Keratinocyte (primary cell): Measurements from ENCODE around the gene SAMM50. TPM values are rescaled to one million over a fixed set of nuclear protein-coding genes. Genes with fewer than 3 reads are reported as not detected.

Source experiments
- DNase-seq: peaks from one replicate; pipeline ENCODE4 v3.0.0-alpha.2; 2011; ENCODE audit warnings: low read depth, missing footprints, low spot score
- FAIRE-seq: peaks from 2 replicates; lab custom pipeline; 2011; peaks lifted over from hg19 to GRCh38; lab: Jason Lieb, UNC
- H2AFZ ChIP-seq: 2 replicates; pipeline ENCODE4 v1.6.0; 2012; ENCODE audit warnings: low read length, control low read depth, inconsistent platforms; ENCODE audit not compliant: control insufficient read depth
- H3K27ac ChIP-seq: 2 replicates; pipeline ENCODE4 v1.5.1; 2011; ENCODE audit warnings: low read length; ENCODE audit not compliant: control insufficient read depth, insufficient read depth
- H3K27me3 ChIP-seq: 3 replicates; pipeline ENCODE4 v1.6.0; 2011; ENCODE audit warnings: low read length; ENCODE audit not compliant: control insufficient read depth, insufficient read depth; ENCODE audit errors: extremely low read depth
- H3K36me3 ChIP-seq, 2 experiments: 2 replicates in 1 of 2; 3 replicates in 1 of 2; pipeline ENCODE4 v1.5.1; 2011; ENCODE audit warnings: low read length in 2 of 2, mild to moderate bottlenecking in 1 of 2; ENCODE audit not compliant: control insufficient read depth in 2 of 2, insufficient read depth in 2 of 2; ENCODE audit errors: extremely low read depth in 1 of 2
- H3K4me1 ChIP-seq: 3 replicates; pipeline ENCODE4 v1.5.1; 2011; ENCODE audit warnings: low read length; ENCODE audit not compliant: control insufficient read depth, insufficient read depth; ENCODE audit errors: extremely low read depth
- H3K4me2 ChIP-seq: 3 replicates; pipeline ENCODE4 v1.6.0; 2011; ENCODE audit warnings: low read depth, low read length; ENCODE audit not compliant: control insufficient read depth, insufficient read depth; ENCODE audit errors: extremely low read depth
- H3K4me3 ChIP-seq, 3 experiments: fragments of 200-600 bp in 1 of 3; sonication (generic) in 1 of 3; 2 replicates in 2 of 3; 3 replicates in 1 of 3; pipeline ENCODE4 v1.5.1; 2011 to 2016; ENCODE audit warnings: low read length in 3 of 3, mild to moderate bottlenecking in 3 of 3, control low read depth in 2 of 3, inconsistent platforms in 1 of 3, low read depth in 1 of 3, mixed read lengths in 1 of 3, mixed run types in 1 of 3, moderate library complexity in 1 of 3; ENCODE audit not compliant: control insufficient read depth in 2 of 3, insufficient read depth in 2 of 3; ENCODE audit errors: extremely low read depth in 1 of 3
- H3K79me2 ChIP-seq: 2 replicates; pipeline ENCODE4 v1.6.0; 2012; ENCODE audit warnings: low read length; ENCODE audit not compliant: control insufficient read depth, insufficient read depth
- H3K9ac ChIP-seq: 3 replicates; pipeline ENCODE4 v1.6.0; 2011; ENCODE audit warnings: low read length; ENCODE audit not compliant: control insufficient read depth, insufficient read depth; ENCODE audit errors: extremely low read depth
- H3K9me1 ChIP-seq: 3 replicates; pipeline ENCODE4 v1.6.0; 2011; ENCODE audit warnings: low read length; ENCODE audit not compliant: control insufficient read depth, insufficient read depth; ENCODE audit errors: extremely low read depth
- H3K9me3 ChIP-seq: 2 replicates; pipeline ENCODE4 v1.5.1; 2012; ENCODE audit warnings: low read depth, low read length; ENCODE audit not compliant: control insufficient read depth
- H4K20me1 ChIP-seq: 3 replicates; pipeline ENCODE4 v1.6.0; 2011; ENCODE audit warnings: low read length; ENCODE audit not compliant: control insufficient read depth, insufficient read depth; ENCODE audit errors: extremely low read depth
- CTCF ChIP-seq, 3 experiments: IDR thresholded peaks in 1 of 3; conservative IDR thresholded peaks in 1 of 3; optimal IDR thresholded peaks in 1 of 3; 2 replicates in 2 of 3; 3 replicates in 1 of 3; pipeline versions ENCODE3 to v1.5.1; 2011; ENCODE audit warnings: low read length in 3 of 3, mild to moderate bottlenecking in 3 of 3, moderate library complexity in 2 of 3, control low read depth in 1 of 3, inconsistent platforms in 1 of 3; ENCODE audit not compliant: insufficient read depth in 2 of 3; ENCODE audit errors: extremely low read depth in 1 of 3
- EZH2 ChIP-seq: IDR thresholded peaks from one replicate; pipeline ENCODE4 v1.6.1; 2012; ENCODE audit warnings: inconsistent platforms, mild to moderate bottlenecking, low read length, moderate library complexity
- dilution Hi-C: fragments of 300-500 bp; cut with MboI; formaldehyde crosslinking; loops from one replicate; pipeline ENCODE4 v1.7.0; 2020; ENCODE audit warnings: low sequenced_read_pairs; ENCODE audit not compliant: extremely low pct_ligation_motif_present
- polyA plus RNA-seq, 5 experiments: library from polyadenylated mRNA; depleted of rRNA in 3 of 5; stranded (reverse) in 3 of 5; stranded (forward) in 1 of 5; unstranded in 1 of 5; fragments of >200 nt; gene quantifications; 1 replicate in 1 of 5; 2 replicates in 3 of 5; 3 replicates in 1 of 5; pipeline versions ENCODE4 v1.2.1 to v1.2.3, GENCODE V29; 2011 to 2012; ENCODE audit warnings: missing spikeins in 2 of 5, low read depth in 1 of 5, low replicate concordance in 1 of 5

Gene SAMM50
- polyA plus RNA-seq, 1 donor (not counting 4 experiments of a cell fraction or from before 2014, with no cell fraction given) = 54.6 TPM

GRCh38 chr22:44042249-44043218, 87.3 kb downstream of the SAMM50 start:
- H3K9me3 ChIP-seq = no peaks in the 10 kb centered on the region
- no peaks in the 10 kb centered on the region for H3K79me2 ChIP-seq
- dilution Hi-C loops = no loop called here
- no peaks in the 10 kb centered on the region for H3K27me3 ChIP-seq
- no peak overlapping the region for H2AFZ ChIP-seq
- no peaks in the 10 kb centered on the region for H3K9me1 ChIP-seq
- TF ChIP-seq CTCF (optimal IDR thresholded peaks at IDR 0.05 in 1 of 3, IDR thresholded peaks at IDR 0.05 in 1 of 3, conservative IDR thresholded peaks at IDR 0.05 in 1 of 3; ENCODE audit: extremely low read depth in 1 of 3, insufficient read depth in 2 of 3, low read length in 3 of 3) = no peak
- TF ChIP-seq EZH2 = no peak
- H3K9ac ChIP-seq = no peak overlapping the region
- no peak overlapping the region for H3K4me3 ChIP-seq
- no peaks in the 10 kb centered on the region for H4K20me1 ChIP-seq
- no peaks in the 10 kb centered on the region for H3K36me3 ChIP-seq
- no peak overlapping the region for H3K27ac ChIP-seq
- no peak overlapping the region for H3K4me2 ChIP-seq
- peaks cover 7% of the 10 kb centered on the region for H3K4me1 ChIP-seq
- DNase-seq = no peak
- no peak for FAIRE-seq

- Histone ChIP-seq H3K4me3 (no peak overlapping the region), H3K9me3 (no peaks in the 10 kb centered on the region), H3K36me3 (no peaks in the 10 kb centered on the region), H3K4me2 (no peak overlapping the region), H3K4me1 (no peaks in the 10 kb centered on the region), H4K20me1 (no peaks in the 10 kb centered on the region), H3K27ac (no peak overlapping the region), H3K9ac (no peak overlapping the region), H3K9me1 (no peaks in the 10 kb centered on the region), H3K79me2 (no peaks in the 10 kb centered on the region), H2AFZ (no peak overlapping the region), H3K27me3 (no peaks in the 10 kb centered on the region)
- dilution Hi-C loops = no loop called here
- no peak for FAIRE-seq
- no peak for DNase-seq
- TF ChIP-seq EZH2 (no peak), CTCF (optimal IDR thresholded peaks at IDR 0.05 in 1 of 3, IDR thresholded peaks at IDR 0.05 in 1 of 3, conservative IDR thresholded peaks at IDR 0.05 in 1 of 3; ENCODE audit: extremely low read depth in 1 of 3, insufficient read depth in 2 of 3, low read length in 3 of 3) (no peak)
These were observed 89.9 kb downstream of the SAMM50 start for GRCh38 chr22:44045145-44045544.

Other genes starting within 250 kb of the SAMM50 start
- gene EFCAB6, start 143.1 kb upstream of the SAMM50 start, polyA plus RNA-seq = 0.18 to 0.31 TPM (median 0.27 TPM) in 3 replicates
- 0.26 to 1.0 TPM (median 0.33 TPM) in 3 replicates for gene SULT4A1, start 92.9 kb upstream of the SAMM50 start, polyA plus RNA-seq
- gene PNPLA5, start 63.4 kb upstream of the SAMM50 start, polyA plus RNA-seq = not detected in 3 replicates
- 12.0 to 18.5 TPM (median 15.2 TPM) in 3 replicates for gene PNPLA3, start 31.6 kb upstream of the SAMM50 start, polyA plus RNA-seq
- gene PARVB, start 68.9 kb downstream of the SAMM50 start, polyA plus RNA-seq = 10.5 to 13.9 TPM (median 13.7 TPM) in 3 replicates
- not detected in 3 replicates for gene PARVG, start 225.5 kb downstream of the SAMM50 start, polyA plus RNA-seq